Activated CD4-positive, alpha-beta T cell treated with anti-CD3 and anti-CD28 coated beads for 4 hours (primary cell): ENCODE data around the gene DNHD1.
A peak's percentile ranks its signal among the peaks of the same experiment; 100 is the strongest.

ENCODE experiments used
- DNase-seq, 2 donors: peaks; one replicate each; pipeline ENCODE4 v3.0.0-alpha.2; 2020

DNHD1 gene

GRCh38 chr11:6596239-6596877 lies 99.3 kb downstream of the DNHD1 start:
- DNase-seq, result no peak

- no peak for DNase-seq
Observed at GRCh38 chr11:6598555-6598954, 101.5 kb downstream of the DNHD1 start.

GRCh38 chr11:6599449-6599848 lies 102.4 kb downstream of the DNHD1 start:
- DNase-seq, result no peak

GRCh38 chr11:6599881-6600390 lies 102.9 kb downstream of the DNHD1 start:
- DNase-seq, result no peak

- DNase-seq, result no peak
Observed at GRCh38 chr11:6601041-6601461, 104.0 kb downstream of the DNHD1 start.

GRCh38 chr11:6602096-6602940 lies 105.2 kb downstream of the DNHD1 start:
- no peak for DNase-seq

GRCh38 chr11:6603287-6604080 lies 106.4 kb downstream of the DNHD1 start, which contains the start of the genes ILK and RRP8:
Gene ILK, plus strand, starts transcription at chr11:6603774. Its CDS starts 498 bp downstream, at chr11:6604272.
Gene RRP8, minus strand, starts transcription at chr11:6603616. Its CDS starts 114 bp downstream, at chr11:6603502.
- peak; percentile 81 to 82 for DNase-seq

GRCh38 chr11:6604081-6604626 lies 107.1 kb downstream of the DNHD1 start:
- DNase-seq, result peak; percentile 56 to 58

GRCh38 chr11:6604790-6605189 lies 107.7 kb downstream of the DNHD1 start:
- DNase-seq, result no peak

- DNase-seq, result peak in 1 of 2 donors; percentile 41
Observed at GRCh38 chr11:6606471-6607189, 109.5 kb downstream of the DNHD1 start.

- DNase-seq, result no peak
Observed at GRCh38 chr11:6607190-6607795, 110.2 kb downstream of the DNHD1 start.

GRCh38 chr11:6608011-6608410 lies 110.9 kb downstream of the DNHD1 start:
- DNase-seq, result no peak

- no peak for DNase-seq
Observed at GRCh38 chr11:6608726-6609501, 111.8 kb downstream of the DNHD1 start.

GRCh38 chr11:6609502-6610015 lies 112.5 kb downstream of the DNHD1 start:
- no peak for DNase-seq

- DNase-seq, result no peak
Observed at GRCh38 chr11:6610591-6610990, 113.5 kb downstream of the DNHD1 start.

- peak; percentile 24 to 43 for DNase-seq
Observed at GRCh38 chr11:6611092-6611962, 114.2 kb downstream of the DNHD1 start.

- no peak for DNase-seq
Observed at GRCh38 chr11:6611963-6612212, 114.8 kb downstream of the DNHD1 start.

- peak; percentile 94 to 95 for DNase-seq
Observed at GRCh38 chr11:6612213-6613041, 115.3 kb downstream of the DNHD1 start, which contains the start of gene TAF10. Gene TAF10, minus strand, starts transcription at chr11:6612216. Its CDS starts 27 bp downstream, at chr11:6612189.

- DNase-seq, result no peak
Observed at GRCh38 chr11:6613496-6613895, 116.4 kb downstream of the DNHD1 start.
